Astrocyte (in vitro differentiated cells and primary cell): ENCODE results near the gene APOOL. TPM values are rescaled to one million over a fixed set of nuclear protein-coding genes. Genes with fewer than 3 reads are reported as not detected.

Experiments used
- DNase-seq: peaks from one replicate; pipeline ENCODE4 v3.0.0-alpha.2; 2010; ENCODE audit warnings: low read depth
- FAIRE-seq: peaks from 2 replicates; lab custom pipeline; 2011; peaks lifted over from hg19 to GRCh38; lab: Jason Lieb, UNC
- H2AFZ ChIP-seq: 2 replicates; pipeline ENCODE4 v1.6.0; 2012; ENCODE audit warnings: low read depth, low read length, inconsistent platforms
- H3K27ac ChIP-seq: 2 replicates; pipeline ENCODE4 v1.5.1; 2011; ENCODE audit warnings: low read depth, low read length, inconsistent platforms
- H3K27me3 ChIP-seq: 2 replicates; pipeline ENCODE4 v1.6.0; 2011; ENCODE audit warnings: low read length, inconsistent platforms; ENCODE audit not compliant: insufficient read depth
- H3K36me3 ChIP-seq: 2 replicates; pipeline ENCODE4 v1.5.1; 2011; ENCODE audit warnings: low read length, inconsistent platforms; ENCODE audit not compliant: insufficient read depth
- H3K4me1 ChIP-seq: 2 replicates; pipeline ENCODE4 v1.5.1; 2011; ENCODE audit warnings: low read length, inconsistent platforms; ENCODE audit not compliant: insufficient read depth
- H3K4me2 ChIP-seq: 2 replicates; pipeline ENCODE4 v1.6.0; 2012; ENCODE audit warnings: low read length, inconsistent platforms
- H3K4me3 ChIP-seq: 2 replicates; pipeline ENCODE4 v1.5.1; 2011; ENCODE audit warnings: low read depth, mild to moderate bottlenecking, low read length, inconsistent platforms; ENCODE audit not compliant: insufficient read depth
- H3K79me2 ChIP-seq: 2 replicates; pipeline ENCODE4 v1.6.0; 2012; ENCODE audit warnings: mild to moderate bottlenecking, low read length, inconsistent platforms; ENCODE audit not compliant: insufficient read depth
- H3K9ac ChIP-seq: 2 replicates; pipeline ENCODE4 v1.6.0; 2012; ENCODE audit warnings: mild to moderate bottlenecking, low read length, inconsistent platforms
- H3K9me3 ChIP-seq: 2 replicates; pipeline ENCODE4 v1.5.1; 2012; ENCODE audit warnings: low read depth, mild to moderate bottlenecking, low read length, inconsistent platforms; ENCODE audit not compliant: insufficient read depth
- H4K20me1 ChIP-seq: 2 replicates; pipeline ENCODE4 v1.6.0; 2012; ENCODE audit warnings: low read length, inconsistent platforms; ENCODE audit not compliant: insufficient read depth
- H3K27ac Mint-ChIP-seq: one replicate; pipeline ENCODE4 v1.8.0; 2021; ENCODE audit warnings: mild to moderate bottlenecking, mixed read lengths; ENCODE audit not compliant: unreplicated experiment
- H3K27me3 Mint-ChIP-seq: one replicate; pipeline ENCODE4 v1.8.0; 2021; ENCODE audit warnings: low read depth, mixed read lengths; ENCODE audit not compliant: unreplicated experiment
- H3K36me3 Mint-ChIP-seq: one replicate; pipeline ENCODE4 v1.8.0; 2021; ENCODE audit warnings: low read depth, mixed read lengths; ENCODE audit not compliant: unreplicated experiment
- H3K4me1 Mint-ChIP-seq: one replicate; pipeline ENCODE4 v1.8.0; 2021; ENCODE audit warnings: low read depth, mixed read lengths; ENCODE audit not compliant: unreplicated experiment
- H3K4me3 Mint-ChIP-seq: one replicate; pipeline ENCODE4 v1.8.0; 2021; ENCODE audit warnings: mild to moderate bottlenecking, moderate library complexity, mixed read lengths; ENCODE audit not compliant: unreplicated experiment
- H3K9me3 Mint-ChIP-seq: one replicate; pipeline ENCODE4 v1.8.0; 2021; ENCODE audit warnings: mild to moderate bottlenecking, mixed read lengths; ENCODE audit not compliant: unreplicated experiment
- CTCF ChIP-seq: IDR thresholded peaks from 2 replicates; pipeline ENCODE4 v1.5.1; 2011; ENCODE audit warnings: low read depth, mild to moderate bottlenecking, inconsistent platforms, low read length, moderate library complexity; ENCODE audit not compliant: insufficient read depth
- EZH2 ChIP-seq: IDR thresholded peaks from 2 replicates; pipeline ENCODE4 v1.6.1; 2012; ENCODE audit warnings: mild to moderate bottlenecking, low read length, inconsistent platforms; ENCODE audit not compliant: insufficient read depth
- total RNA-seq: library from RNA; stranded (reverse); gene quantifications from 2 replicates; pipeline ENCODE4 v1.2.1, GENCODE V29; 2021

The APOOL gene
- total RNA-seq, 1 donor from 2014 or later, result 18.2 TPM

GRCh38 chrX:85113746-85114145 is 110.1 kb downstream of the APOOL start:
- H2AFZ ChIP-seq, result no peak overlapping the region
- FAIRE-seq (peak; percentile 23), DNase-seq (no peak)
- no peaks in the 10 kb centered on the region for H3K27me3 ChIP-seq
- H3K4me3 ChIP-seq, result no peak overlapping the region
- H3K9ac ChIP-seq, result no peak overlapping the region
- no peaks in the 10 kb centered on the region for H3K4me1 Mint-ChIP-seq
- no peak overlapping the region for H3K27ac ChIP-seq
- no peaks in the 10 kb centered on the region for H3K36me3 ChIP-seq
- peaks cover 2% of the 10 kb centered on the region for H3K9me3 Mint-ChIP-seq
- no peaks in the 10 kb centered on the region for H3K79me2 ChIP-seq
- no peaks in the 10 kb centered on the region for H3K36me3 Mint-ChIP-seq
- H3K27ac Mint-ChIP-seq, result no peak overlapping the region
- no peak overlapping the region for H3K4me3 Mint-ChIP-seq
- H3K9me3 ChIP-seq, result no peaks in the 10 kb centered on the region
- TF ChIP-seq CTCF (no peak), EZH2 (no peak)
- H3K4me1 ChIP-seq, result no peaks in the 10 kb centered on the region
- H3K4me2 ChIP-seq, result no peak overlapping the region
- no peaks in the 10 kb centered on the region for H4K20me1 ChIP-seq
- no peaks in the 10 kb centered on the region for H3K27me3 Mint-ChIP-seq

GRCh38 chrX:85114171-85114570 is 110.5 kb downstream of the APOOL start:
- peak; percentile 93 for FAIRE-seq
- H3K36me3 Mint-ChIP-seq, result no peaks in the 10 kb centered on the region
- H3K9me3 Mint-ChIP-seq, result peaks cover 2% of the 10 kb centered on the region

More at GRCh38 chrX:85114171-85114570, 110.5 kb downstream of the APOOL start:
- Histone ChIP-seq H3K27me3 (no peaks in the 10 kb centered on the region), H2AFZ (no peak overlapping the region), H3K4me1 (no peaks in the 10 kb centered on the region), H3K79me2 (no peaks in the 10 kb centered on the region), H3K4me3 (no peak overlapping the region), H3K27ac (no peak overlapping the region), H4K20me1 (no peaks in the 10 kb centered on the region), H3K9ac (no peak overlapping the region), H3K9me3 (no peaks in the 10 kb centered on the region), H3K4me2 (no peak overlapping the region), H3K36me3 (no peaks in the 10 kb centered on the region)
- no peaks in the 10 kb centered on the region for H3K4me1 Mint-ChIP-seq
- DNase-seq, result no peak
- H3K27ac Mint-ChIP-seq, result no peak overlapping the region
- TF ChIP-seq EZH2, result no peak
- TF ChIP-seq CTCF, result no peak
- H3K27me3 Mint-ChIP-seq, result no peaks in the 10 kb centered on the region
- no peak overlapping the region for H3K4me3 Mint-ChIP-seq
